Activated CD4-positive, alpha-beta T cell treated with anti-CD3 and anti-CD28 coated beads, Interleukin-2, Interleukin-4, amounts not matched to agents 100 ng/mL and 50 ng/mL, durations not matched to agents 16 hours and 8 hours (primary cell): Measurements from ENCODE around the gene KRTAP9-7.
A peak's percentile ranks its signal among the peaks of the same experiment; 100 is the strongest.

Experiments used
- DNase-seq: peaks from one replicate; pipeline ENCODE4 v3.0.0-alpha.2; 2020; ENCODE audit warnings: low spot score

Gene KRTAP9-7

GRCh38 chr17:41271858-41272257 is 3.6 kb upstream of the KRTAP9-7 start:
- no peak for DNase-seq

GRCh38 chr17:41278176-41278955 is 2.9 kb downstream of the KRTAP9-7 start:
- no peak for DNase-seq

GRCh38 chr17:41284043-41284442 is 8.5 kb downstream of the KRTAP9-7 start:
- DNase-seq: no peak

GRCh38 chr17:41284546-41284945 is 9.0 kb downstream of the KRTAP9-7 start:
- no peak for DNase-seq

GRCh38 chr17:41287050-41287449 is 11.6 kb downstream of the KRTAP9-7 start:
- no peak for DNase-seq

GRCh38 chr17:41294016-41294415 is 18.5 kb downstream of the KRTAP9-7 start:
- DNase-seq: no peak

- no peak for DNase-seq
Measured at GRCh38 chr17:41296846-41297245, 21.3 kb downstream of the KRTAP9-7 start.

GRCh38 chr17:41298458-41299135 is 23.1 kb downstream of the KRTAP9-7 start:
- DNase-seq: no peak

GRCh38 chr17:41301204-41301790 is 25.8 kb downstream of the KRTAP9-7 start:
- no peak for DNase-seq

- no peak for DNase-seq
Measured at GRCh38 chr17:41301916-41302901, 26.7 kb downstream of the KRTAP9-7 start, which contains the start of gene KRTAP29-1. Gene KRTAP29-1 (minus strand): TSS chr17:41302851. CDS start chr17:41302851, 0 bp downstream.

GRCh38 chr17:41302981-41303380 is 27.5 kb downstream of the KRTAP9-7 start:
- DNase-seq: no peak

GRCh38 chr17:41304091-41304490 is 28.6 kb downstream of the KRTAP9-7 start:
- no peak for DNase-seq

- DNase-seq: no peak
Measured at GRCh38 chr17:41307647-41308046, 32.1 kb downstream of the KRTAP9-7 start.

- DNase-seq: peak; percentile 80
Measured at GRCh38 chr17:41308251-41308917, 32.9 kb downstream of the KRTAP9-7 start.

GRCh38 chr17:41308918-41309359 is 33.4 kb downstream of the KRTAP9-7 start, which contains the start of gene KRTAP16-1:
Gene KRTAP16-1 (minus strand): TSS chr17:41309309. CDS start chr17:41309253, 56 bp downstream.
- DNase-seq: peak; percentile 22

- no peak for DNase-seq
Measured at GRCh38 chr17:41311111-41311510, 35.6 kb downstream of the KRTAP9-7 start.

GRCh38 chr17:41315204-41315794 is 39.8 kb downstream of the KRTAP9-7 start, which contains the start of gene KRTAP17-1:
Gene KRTAP17-1 (minus strand): TSS chr17:41315710. CDS start chr17:41315650, 60 bp downstream.
- DNase-seq: no peak

- DNase-seq: no peak
Measured at GRCh38 chr17:41315814-41316445, 40.4 kb downstream of the KRTAP9-7 start.

- DNase-seq: no peak
Measured at GRCh38 chr17:41318231-41318630, 42.7 kb downstream of the KRTAP9-7 start.
